AG10803 (cell line): ENCODE results near the gene PAX8.
A peak's percentile ranks its signal among the peaks of the same experiment; 100 is the strongest.
"Not testable (repeated sequence)": the region's sequence is repeated elsewhere in the genome, so short reads cannot be mapped to it uniquely, and the experiment has no call there.

Source experiments
- DNase-seq: peaks from one replicate; pipeline ENCODE4 v3.0.0; 2010; ENCODE audit warnings: low read depth
- H3K4me3 ChIP-seq: 2 replicates; pipeline ENCODE4 v1.5.1; 2011; ENCODE audit warnings: mild to moderate bottlenecking, low read length, control low read depth
- CTCF ChIP-seq: conservative IDR thresholded peaks from 2 replicates; pipeline ENCODE4 v1.5.1; 2011; ENCODE audit warnings: mild to moderate bottlenecking, low read length, control low read depth, inconsistent platforms

PAX8 gene

GRCh38 chr2:113278742-113279139 lies at the start of gene PAX8:
Gene PAX8 (minus strand): TSS chr2:113278921. CDS start chr2:113278394, 527 bp downstream.
- DNase-seq, result no peak
- no peak for TF ChIP-seq CTCF
- no peak within 1 kb of the TSS for H3K4me3 ChIP-seq

DNA sequence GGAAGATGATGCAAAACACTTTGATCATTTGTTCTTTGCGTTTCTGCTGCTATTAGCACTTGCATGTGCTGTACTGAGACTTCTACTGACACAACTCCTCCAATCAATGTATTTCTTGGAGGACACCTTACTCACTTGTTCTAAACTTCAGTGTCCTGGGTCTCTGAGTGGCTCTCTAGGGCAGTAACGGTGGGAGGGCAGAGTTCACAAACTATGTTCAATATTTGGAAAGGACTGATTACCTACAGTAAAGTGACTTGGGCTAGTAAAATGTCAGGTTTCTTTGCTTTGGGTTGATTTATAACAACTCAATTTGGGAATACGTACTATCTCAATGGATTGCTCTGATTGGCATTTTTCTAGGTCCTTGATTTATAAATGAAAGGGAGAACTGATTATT lies 49.3 kb upstream of the PAX8 start:
- no peak overlapping the region for H3K4me3 ChIP-seq
- no peak for TF ChIP-seq CTCF
- no peak for DNase-seq

GRCh38 chr2:113325161-113325731 lies 46.5 kb upstream of the PAX8 start:
- H3K4me3 ChIP-seq, result peak overlapping the region; percentile 51
- peak; percentile 3 for DNase-seq

- DNase-seq, result peak; percentile 49
- peak overlapping the region; percentile 55 for H3K4me3 ChIP-seq
- TF ChIP-seq CTCF, result no peak
These were observed 46.0 kb upstream of the PAX8 start for GRCh38 chr2:113324684-113325160.

DNA sequence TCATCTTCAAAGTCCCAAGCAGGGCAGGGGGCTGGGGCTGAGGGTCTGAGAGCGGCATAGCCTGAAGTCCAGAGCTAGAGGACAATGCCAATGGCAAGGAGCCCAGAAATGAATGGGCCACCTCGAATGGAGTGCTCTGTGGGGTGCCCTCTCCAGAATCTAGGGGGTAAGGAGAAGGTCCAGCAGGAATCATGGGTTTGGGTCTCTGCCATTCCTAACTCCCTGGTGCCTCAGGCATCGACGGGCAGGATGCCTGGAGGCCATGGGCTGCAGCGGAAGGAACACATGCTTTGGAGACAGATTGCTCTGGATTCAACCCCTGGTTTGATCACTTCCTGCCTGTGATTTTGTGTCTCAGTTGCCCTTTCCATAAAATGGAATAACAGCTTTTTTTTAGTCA lies 44.4 kb upstream of the PAX8 start:
- not testable (repeated sequence) for DNase-seq, H3K4me3 ChIP-seq

- not testable (repeated sequence) for H3K4me3 ChIP-seq, DNase-seq
These were observed 41.4 kb upstream of the PAX8 start for GRCh38 chr2:113320106-113320505.

DNA sequence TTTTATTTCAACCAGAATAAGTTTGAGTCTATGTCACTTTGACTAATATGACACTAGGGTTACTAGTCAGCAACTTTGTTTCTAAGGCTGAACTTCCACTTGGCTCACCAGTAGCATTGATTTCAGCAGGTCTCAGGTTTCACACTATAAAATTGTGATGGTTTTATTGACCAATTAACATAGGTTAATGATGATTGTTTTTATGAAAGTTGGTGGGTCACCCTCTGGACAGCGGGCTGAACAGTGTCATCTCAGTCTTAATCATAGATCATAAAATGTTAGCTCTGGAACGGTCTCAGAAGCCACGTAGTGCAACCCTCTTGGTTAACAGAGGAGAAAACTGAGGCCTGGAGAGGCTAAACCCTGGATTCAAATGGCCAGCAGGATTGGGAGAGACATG lies 40.2 kb upstream of the PAX8 start:
- not testable (repeated sequence) for H3K4me3 ChIP-seq, DNase-seq

DNA sequence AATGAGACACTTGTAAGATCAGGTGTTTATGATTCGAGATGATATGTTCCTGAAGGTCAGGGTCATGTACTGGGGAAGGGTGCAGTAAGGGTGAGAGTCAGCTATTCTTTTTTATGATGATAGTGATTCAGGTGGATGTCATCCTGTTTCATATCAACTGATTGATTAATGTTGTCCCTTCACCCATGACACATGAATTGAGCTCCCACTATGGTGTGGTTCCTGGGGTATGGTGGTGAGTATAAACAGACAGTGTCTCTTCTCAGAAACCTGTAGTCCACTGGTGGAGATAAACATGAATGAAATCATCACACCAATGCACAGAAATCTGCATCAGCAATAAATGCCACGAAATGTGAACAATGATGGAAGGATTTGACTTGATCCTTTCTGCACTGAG lies 37.4 kb upstream of the PAX8 start:
- no peak for TF ChIP-seq CTCF
- H3K4me3 ChIP-seq, result no peak overlapping the region
- DNase-seq, result no peak

- not testable (repeated sequence) for DNase-seq, H3K4me3 ChIP-seq
These were observed 35.9 kb upstream of the PAX8 start for GRCh38 chr2:113314663-113315062.

GRCh38 chr2:113314176-113314575 lies 35.5 kb upstream of the PAX8 start:
- not testable (repeated sequence) for H3K4me3 ChIP-seq, DNase-seq

DNA sequence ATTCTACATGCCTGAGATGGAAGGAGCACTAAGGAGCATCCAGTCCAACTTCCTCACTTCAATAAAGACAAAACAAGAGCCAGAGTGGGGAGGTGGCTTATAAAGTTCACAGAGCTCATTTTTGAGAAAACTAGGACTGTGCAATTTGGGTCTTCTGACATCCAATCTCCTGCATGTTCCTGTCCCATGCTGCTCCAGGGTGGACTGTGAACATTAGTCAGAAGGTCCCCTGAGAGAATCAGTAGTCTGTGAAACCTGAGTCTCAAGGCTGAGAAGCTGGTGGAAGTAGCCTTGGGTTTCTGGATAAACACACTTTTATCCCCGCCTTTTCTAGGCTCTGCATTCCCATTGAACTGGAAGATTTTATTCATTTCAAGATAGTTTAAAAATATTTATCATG lies 33.1 kb upstream of the PAX8 start:
- H3K4me3 ChIP-seq, DNase-seq: not testable (repeated sequence)

GRCh38 chr2:113311191-113311590 lies 32.5 kb upstream of the PAX8 start:
- H3K4me3 ChIP-seq, DNase-seq: not testable (repeated sequence)
